Thyroid gland (tissue), 4 donors: ENCODE results near the gene FBRSL1.

Experiments
- POLR2A ChIP-seq, 2 donors: fragments of 450-650 bp; IDR thresholded peaks; one replicate each; pipeline ENCODE4 v1.6.1; 2017; ENCODE audit warnings: antibody characterized with exemption in 2 of 2, mild to moderate bottlenecking in 2 of 2, moderate library complexity in 1 of 2
- TF ChIP-seq, protein P1 (sequence below), 6 experiments: fragments of 200-600 bp in 3 of 6; fragments of 450-650 bp in 3 of 6; sonication (generic) in 3 of 6; IDR thresholded peaks; one replicate each; pipeline ENCODE4 v1.5.1; 2016 to 2019; ENCODE audit warnings: antibody characterized with exemption in 6 of 6, mild to moderate bottlenecking in 2 of 6, inconsistent platforms in 1 of 6, moderate library complexity in 1 of 6

DNA sequence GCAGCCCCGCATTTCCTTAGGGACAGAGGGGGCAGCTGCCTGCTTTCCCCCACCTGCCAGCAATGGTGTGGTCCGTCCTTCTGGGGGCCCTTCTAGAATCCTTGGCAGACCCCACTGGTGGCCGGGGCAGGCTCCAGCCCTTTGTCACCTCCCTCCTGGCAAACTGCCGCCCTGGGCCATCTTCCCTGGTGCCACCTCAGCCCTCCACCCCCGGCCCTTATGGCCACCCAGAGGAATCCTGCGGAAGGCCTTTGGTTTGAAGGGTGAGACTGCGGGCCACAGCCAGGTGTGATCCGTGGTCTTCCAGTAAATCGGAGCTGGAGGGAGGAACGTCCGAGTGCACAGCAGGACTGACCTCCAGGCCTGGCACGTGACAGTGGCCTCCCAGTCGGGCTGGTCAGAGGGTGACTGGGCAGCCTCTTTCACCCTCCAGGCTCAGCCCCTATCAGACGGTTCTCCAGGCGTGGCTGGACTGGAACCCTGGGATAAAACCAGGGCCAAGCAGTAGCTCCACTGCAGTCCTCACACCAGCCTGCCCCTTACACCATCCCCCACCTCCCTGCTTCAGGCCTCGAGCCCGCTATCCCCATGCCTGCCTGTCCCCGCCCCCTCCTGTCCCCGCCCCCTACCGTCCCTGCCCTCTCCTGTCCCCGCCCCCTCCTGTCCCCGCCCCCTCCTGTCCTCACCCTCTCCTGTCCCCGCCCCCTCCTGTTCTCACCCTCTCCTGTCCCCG is 12.4 kb downstream of the FBRSL1 start:
- TF ChIP-seq, protein P1, sequence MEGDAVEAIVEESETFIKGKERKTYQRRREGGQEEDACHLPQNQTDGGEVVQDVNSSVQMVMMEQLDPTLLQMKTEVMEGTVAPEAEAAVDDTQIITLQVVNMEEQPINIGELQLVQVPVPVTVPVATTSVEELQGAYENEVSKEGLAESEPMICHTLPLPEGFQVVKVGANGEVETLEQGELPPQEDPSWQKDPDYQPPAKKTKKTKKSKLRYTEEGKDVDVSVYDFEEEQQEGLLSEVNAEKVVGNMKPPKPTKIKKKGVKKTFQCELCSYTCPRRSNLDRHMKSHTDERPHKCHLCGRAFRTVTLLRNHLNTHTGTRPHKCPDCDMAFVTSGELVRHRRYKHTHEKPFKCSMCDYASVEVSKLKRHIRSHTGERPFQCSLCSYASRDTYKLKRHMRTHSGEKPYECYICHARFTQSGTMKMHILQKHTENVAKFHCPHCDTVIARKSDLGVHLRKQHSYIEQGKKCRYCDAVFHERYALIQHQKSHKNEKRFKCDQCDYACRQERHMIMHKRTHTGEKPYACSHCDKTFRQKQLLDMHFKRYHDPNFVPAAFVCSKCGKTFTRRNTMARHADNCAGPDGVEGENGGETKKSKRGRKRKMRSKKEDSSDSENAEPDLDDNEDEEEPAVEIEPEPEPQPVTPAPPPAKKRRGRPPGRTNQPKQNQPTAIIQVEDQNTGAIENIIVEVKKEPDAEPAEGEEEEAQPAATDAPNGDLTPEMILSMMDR (IDR thresholded peaks at IDR 0.05): no peak
- TF ChIP-seq POLR2A (IDR thresholded peaks at IDR 0.05): no peak
